H9 (cell line): ENCODE data around the gene PFKL. TPM values are rescaled to one million over a fixed set of nuclear protein-coding genes. Genes with fewer than 3 reads are reported as not detected.

ENCODE experiments used
- DNase-seq: peaks from one replicate; pipeline ENCODE4 v3.0.0-alpha.2; 2017
- H2AFZ ChIP-seq: one replicate; pipeline ENCODE4 v1.6.1; 2013; ENCODE audit warnings: mild to moderate bottlenecking, low read length, control low read depth, moderate library complexity
- H2AK5ac ChIP-seq: 2 replicates; pipeline ENCODE4 v1.6.1; 2013; ENCODE audit warnings: low read length, control low read depth, mixed read lengths; ENCODE audit not compliant: insufficient read length
- H2BK120ac ChIP-seq: one replicate; pipeline ENCODE4 v1.6.1; 2013; ENCODE audit warnings: low read depth, mild to moderate bottlenecking, low read length, control low read depth, inconsistent platforms; ENCODE audit not compliant: poor library complexity, severe bottlenecking
- H2BK12ac ChIP-seq: 2 replicates; pipeline ENCODE4 v1.6.1; 2013; ENCODE audit warnings: low read length, control low read depth, mixed read lengths, low read depth; ENCODE audit not compliant: insufficient read length
- H2BK15ac ChIP-seq: 2 replicates; pipeline ENCODE4 v1.6.1; 2013; ENCODE audit warnings: low read depth, low read length, control low read depth
- H2BK20ac ChIP-seq: one replicate; pipeline ENCODE4 v1.6.1; 2013; ENCODE audit warnings: low read depth, mild to moderate bottlenecking, low read length, control low read depth, inconsistent platforms; ENCODE audit not compliant: poor library complexity, severe bottlenecking
- H2BK5ac ChIP-seq: 2 replicates; pipeline ENCODE4 v1.6.1; 2013; ENCODE audit warnings: low read length, control low read depth, mixed read lengths; ENCODE audit not compliant: insufficient read length
- H3K14ac ChIP-seq: 2 replicates; pipeline ENCODE4 v1.6.1; 2013; ENCODE audit warnings: low read length, control low read depth; ENCODE audit not compliant: insufficient read depth
- H3K18ac ChIP-seq: 2 replicates; pipeline ENCODE4 v1.6.1; 2013; ENCODE audit warnings: low read depth, mild to moderate bottlenecking, mixed read lengths, low read length, control low read depth; ENCODE audit not compliant: insufficient read length
- H3K23ac ChIP-seq: 2 replicates; pipeline ENCODE4 v1.6.1; 2013; ENCODE audit warnings: low read length, control low read depth, mixed read lengths, low read depth; ENCODE audit not compliant: insufficient read length
- H3K23me2 ChIP-seq: 2 replicates; pipeline ENCODE4 v1.6.1; 2013; ENCODE audit warnings: low read depth, mild to moderate bottlenecking, mixed read lengths, low read length, control low read depth; ENCODE audit not compliant: insufficient read length, poor library complexity, severe bottlenecking
- H3K27ac ChIP-seq: 2 replicates; pipeline ENCODE4 v1.5.1; 2013; ENCODE audit warnings: low read length, control low read depth, mixed read lengths, low read depth; ENCODE audit not compliant: insufficient read length
- H3K27me3 ChIP-seq: 2 replicates; pipeline ENCODE4 v1.6.1; 2013; ENCODE audit warnings: low read length, control low read depth, inconsistent platforms; ENCODE audit not compliant: insufficient read depth
- H3K4ac ChIP-seq: 2 replicates; pipeline ENCODE4 v1.6.1; 2013; ENCODE audit warnings: low read depth, mild to moderate bottlenecking, control low read depth, inconsistent platforms, low read length, moderate library complexity
- H3K4me1 ChIP-seq: 2 replicates; pipeline ENCODE4 v1.6.1; 2013; ENCODE audit warnings: low read length, control low read depth, inconsistent platforms; ENCODE audit not compliant: insufficient read depth
- H3K4me2 ChIP-seq: 2 replicates; pipeline ENCODE4 v1.6.1; 2013; ENCODE audit warnings: low read length, control low read depth, mixed read lengths; ENCODE audit not compliant: insufficient read length, insufficient read depth
- H3K56ac ChIP-seq: 2 replicates; pipeline ENCODE4 v1.6.1; 2013; ENCODE audit warnings: low read depth, mild to moderate bottlenecking, mixed read lengths, low read length, control low read depth; ENCODE audit not compliant: insufficient read length
- H3K79me1 ChIP-seq: 2 replicates; pipeline ENCODE4 v1.6.1; 2013; ENCODE audit warnings: low read depth, mild to moderate bottlenecking, moderate library complexity, low read length, control low read depth, inconsistent platforms; ENCODE audit not compliant: insufficient read depth, poor library complexity, severe bottlenecking
- H3K79me2 ChIP-seq: 2 replicates; pipeline ENCODE4 v1.6.1; 2013; ENCODE audit warnings: low read length, control low read depth, inconsistent platforms; ENCODE audit not compliant: insufficient read depth
- H3K9ac ChIP-seq: 2 replicates; pipeline ENCODE4 v1.6.1; 2013; ENCODE audit warnings: low read length, control low read depth, mixed read lengths; ENCODE audit not compliant: insufficient read length; ENCODE audit errors: extremely low read depth
- H3K9me3 ChIP-seq: one replicate; pipeline ENCODE4 v1.6.1; 2013; ENCODE audit warnings: low read depth, low read length, inconsistent platforms; ENCODE audit not compliant: control insufficient read depth
- H3T11ph ChIP-seq: one replicate; pipeline ENCODE4 v1.6.1; 2013; ENCODE audit warnings: mild to moderate bottlenecking, low read length, control low read depth, inconsistent platforms
- H4K20me1 ChIP-seq: one replicate; pipeline ENCODE4 v1.6.1; 2013; ENCODE audit not compliant: control insufficient read depth, insufficient read length, insufficient read depth
- H4K5ac ChIP-seq: 2 replicates; pipeline ENCODE4 v1.6.1; 2013; ENCODE audit warnings: low read depth, mild to moderate bottlenecking, mixed read lengths, low read length, control low read depth; ENCODE audit not compliant: insufficient read length
- H4K8ac ChIP-seq: replicated peaks from 2 replicates; pipeline ENCODE4 v1.6.1; 2013; ENCODE audit warnings: low read length, control low read depth, mixed read lengths, low read depth; ENCODE audit not compliant: insufficient read length
- H4K91ac ChIP-seq: 2 replicates; pipeline ENCODE4 v1.6.1; 2013; ENCODE audit warnings: low read depth, mild to moderate bottlenecking, moderate library complexity, mixed read lengths, low read length, control low read depth; ENCODE audit not compliant: insufficient read length
- H3K27ac Mint-ChIP-seq, 3 experiments: 2 replicates in 2 of 3; 3 replicates in 1 of 3; pipeline ENCODE4 v1.8.0; 2020 to 2021; ENCODE audit warnings: mixed read lengths in 3 of 3, mild to moderate bottlenecking in 1 of 3, moderate library complexity in 1 of 3
- H3K27me3 Mint-ChIP-seq: 2 replicates; pipeline ENCODE4 v1.8.0; 2021; ENCODE audit warnings: low read depth, mild to moderate bottlenecking, moderate library complexity, mixed read lengths
- H3K36me3 Mint-ChIP-seq, 3 experiments: 2 replicates in 2 of 3; 3 replicates in 1 of 3; pipeline ENCODE4 v1.8.0; 2020 to 2021; ENCODE audit warnings: low read depth in 3 of 3, mixed read lengths in 3 of 3; ENCODE audit not compliant: insufficient read depth in 1 of 3
- H3K4me1 Mint-ChIP-seq, 2 experiments: 2 replicates each; pipeline ENCODE4 v1.8.0; 2020; ENCODE audit warnings: mixed read lengths in 2 of 2
- H3K4me3 Mint-ChIP-seq, 2 experiments: 2 replicates in 1 of 2; 3 replicates in 1 of 2; pipeline ENCODE4 v1.8.0; 2020 to 2021; ENCODE audit warnings: mild to moderate bottlenecking in 2 of 2, mixed read lengths in 2 of 2, moderate library complexity in 1 of 2
- H3K9me3 Mint-ChIP-seq, 2 experiments: 2 replicates in 1 of 2; 3 replicates in 1 of 2; pipeline ENCODE4 v1.8.0; 2020; ENCODE audit warnings: mild to moderate bottlenecking in 2 of 2, mixed read lengths in 2 of 2, moderate library complexity in 1 of 2
- whole genome bisulfite sequencing: extraction: QIAGEN DNeasy Blood & Tissue Kit; methylation state at CpG from one replicate; pipeline ENCODE4 v1.1.7; 2013; ENCODE audit warnings: missing lambda C conversion rate, low lambda C conversion rate, mixed read lengths; ENCODE audit not compliant: insufficient read length; ENCODE audit errors: extremely low coverage; 5-methylcytosine and 5-hydroxymethylcytosine counted together
- total RNA-seq: library from RNA; stranded (reverse); gene quantifications from 2 replicates; pipeline ENCODE4 v1.2.1, GENCODE V29; 2021
- TF ChIP-seq, protein P1 (sequence below): fragments of 200-600 bp; sonication (generic); conservative IDR thresholded peaks from 3 replicates; pipeline ENCODE4 v1.8.0; 2021; ENCODE audit warnings: antibody characterized with exemption, mild to moderate bottlenecking

PFKL gene
- total RNA-seq, 1 experiment from 2014 or later = 107 TPM

DNA sequence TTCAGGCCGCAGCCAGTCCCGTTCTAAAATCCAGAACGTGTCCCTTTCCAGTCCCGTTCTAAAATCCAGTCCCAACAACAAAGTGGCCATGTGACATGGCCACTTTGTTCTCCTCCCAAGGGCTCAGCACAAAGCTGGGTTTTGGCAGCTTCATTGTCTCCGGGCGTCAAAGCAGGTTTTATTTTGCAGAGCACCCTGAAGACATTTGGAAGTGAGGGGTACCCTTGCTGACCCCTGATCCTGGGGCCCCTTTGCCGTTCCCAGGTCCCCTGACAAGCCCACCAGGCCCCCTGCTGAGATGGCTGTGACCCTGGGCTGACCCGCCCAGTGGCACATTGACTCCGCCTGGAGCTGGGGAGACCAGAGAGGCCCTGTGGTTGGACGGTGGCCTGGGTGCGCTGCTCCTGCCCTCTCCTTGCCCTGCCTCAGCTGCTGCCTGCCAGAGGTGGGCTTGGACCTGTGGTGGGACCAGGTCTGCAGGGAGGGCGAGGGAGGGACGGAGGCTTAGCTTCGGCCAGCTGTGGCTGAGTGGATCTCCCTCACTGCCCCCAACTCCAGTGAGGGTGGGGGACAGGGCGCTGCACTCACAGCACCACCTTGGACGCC is 4.3 kb downstream of the PFKL start:
- no peak overlapping the region for H3K4ac ChIP-seq
- H3K9me3 ChIP-seq = no peaks in the 10 kb centered on the region
- Mint-ChIP-seq H3K27me3 (no peaks in the 10 kb centered on the region; the same call in none of the 2 replicates), H3K4me1 (peaks cover 19 to 39% of the 10 kb centered on the region in 2 experiments), H3K4me3 (no peak overlapping the region; a peak in 1 of 5 replicates), H3K27ac (peak overlapping the region in 1 of 3 experiments; percentile 87; a peak in 1 of 7 replicates), H3K36me3 (peaks cover 2 to 17% (median 14%) of the 10 kb centered on the region in 3 experiments; a peak in 6 of 7 replicates), H3K9me3 (no peaks in the 10 kb centered on the region)
- no peak overlapping the region for H2BK5ac ChIP-seq
- no peak overlapping the region for H3K9ac ChIP-seq
- no peak overlapping the region for H4K8ac ChIP-seq
- H4K91ac ChIP-seq = no peak overlapping the region
- no peak overlapping the region for H4K5ac ChIP-seq
- peaks cover 5% of the 10 kb centered on the region for H3K23me2 ChIP-seq
- no peak overlapping the region for H2BK15ac ChIP-seq
- no peak overlapping the region for H2BK12ac ChIP-seq
- H4K20me1 ChIP-seq = no peaks in the 10 kb centered on the region
- H2BK120ac ChIP-seq = no peak overlapping the region
- H3K56ac ChIP-seq = no peak overlapping the region
- H3K27ac ChIP-seq = no peak overlapping the region
- WGBS = no CpG with 5 or more reads among the region's 16 CpGs
- TF ChIP-seq, protein P1, sequence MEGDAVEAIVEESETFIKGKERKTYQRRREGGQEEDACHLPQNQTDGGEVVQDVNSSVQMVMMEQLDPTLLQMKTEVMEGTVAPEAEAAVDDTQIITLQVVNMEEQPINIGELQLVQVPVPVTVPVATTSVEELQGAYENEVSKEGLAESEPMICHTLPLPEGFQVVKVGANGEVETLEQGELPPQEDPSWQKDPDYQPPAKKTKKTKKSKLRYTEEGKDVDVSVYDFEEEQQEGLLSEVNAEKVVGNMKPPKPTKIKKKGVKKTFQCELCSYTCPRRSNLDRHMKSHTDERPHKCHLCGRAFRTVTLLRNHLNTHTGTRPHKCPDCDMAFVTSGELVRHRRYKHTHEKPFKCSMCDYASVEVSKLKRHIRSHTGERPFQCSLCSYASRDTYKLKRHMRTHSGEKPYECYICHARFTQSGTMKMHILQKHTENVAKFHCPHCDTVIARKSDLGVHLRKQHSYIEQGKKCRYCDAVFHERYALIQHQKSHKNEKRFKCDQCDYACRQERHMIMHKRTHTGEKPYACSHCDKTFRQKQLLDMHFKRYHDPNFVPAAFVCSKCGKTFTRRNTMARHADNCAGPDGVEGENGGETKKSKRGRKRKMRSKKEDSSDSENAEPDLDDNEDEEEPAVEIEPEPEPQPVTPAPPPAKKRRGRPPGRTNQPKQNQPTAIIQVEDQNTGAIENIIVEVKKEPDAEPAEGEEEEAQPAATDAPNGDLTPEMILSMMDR = no peak
- H2AK5ac ChIP-seq = no peak overlapping the region
- H3K23ac ChIP-seq = no peak overlapping the region
- no peaks in the 10 kb centered on the region for H3K79me2 ChIP-seq
- no peaks in the 10 kb centered on the region for H3K79me1 ChIP-seq
- H2AFZ ChIP-seq = no peak overlapping the region
- no peak overlapping the region for H2BK20ac ChIP-seq
- DNase-seq = no peak
- H3K4me1 ChIP-seq = no peaks in the 10 kb centered on the region; the same call in 1 of the 2 replicates
- no peak overlapping the region for H3K14ac ChIP-seq
- no peaks in the 10 kb centered on the region for H3K27me3 ChIP-seq
- no peak overlapping the region for H3K4me2 ChIP-seq
- no peak overlapping the region for H3T11ph ChIP-seq
- no peak overlapping the region for H3K18ac ChIP-seq
